ENCODE results near the gene HEY2.

DNA sequence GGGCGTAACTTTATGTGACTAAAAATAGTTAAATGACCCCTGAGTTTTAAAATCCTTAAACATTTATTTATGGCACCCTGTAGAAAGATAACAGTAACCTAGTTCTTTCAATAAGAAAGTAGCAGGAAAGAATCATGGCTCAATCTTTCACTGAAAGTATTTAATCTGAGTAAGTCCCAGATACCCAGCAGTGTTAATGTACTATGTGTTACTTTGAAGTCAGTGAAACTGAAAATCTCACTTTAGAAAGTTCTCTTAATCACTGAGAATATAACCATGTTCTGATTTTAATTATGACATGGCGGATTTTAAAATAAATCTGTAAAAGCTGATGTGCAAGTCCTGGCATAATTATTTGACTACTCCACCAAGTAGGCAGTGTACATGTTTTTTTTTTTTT lies 8.1 kb upstream of the HEY2 start:
- TF ChIP-seq, protein P1, sequence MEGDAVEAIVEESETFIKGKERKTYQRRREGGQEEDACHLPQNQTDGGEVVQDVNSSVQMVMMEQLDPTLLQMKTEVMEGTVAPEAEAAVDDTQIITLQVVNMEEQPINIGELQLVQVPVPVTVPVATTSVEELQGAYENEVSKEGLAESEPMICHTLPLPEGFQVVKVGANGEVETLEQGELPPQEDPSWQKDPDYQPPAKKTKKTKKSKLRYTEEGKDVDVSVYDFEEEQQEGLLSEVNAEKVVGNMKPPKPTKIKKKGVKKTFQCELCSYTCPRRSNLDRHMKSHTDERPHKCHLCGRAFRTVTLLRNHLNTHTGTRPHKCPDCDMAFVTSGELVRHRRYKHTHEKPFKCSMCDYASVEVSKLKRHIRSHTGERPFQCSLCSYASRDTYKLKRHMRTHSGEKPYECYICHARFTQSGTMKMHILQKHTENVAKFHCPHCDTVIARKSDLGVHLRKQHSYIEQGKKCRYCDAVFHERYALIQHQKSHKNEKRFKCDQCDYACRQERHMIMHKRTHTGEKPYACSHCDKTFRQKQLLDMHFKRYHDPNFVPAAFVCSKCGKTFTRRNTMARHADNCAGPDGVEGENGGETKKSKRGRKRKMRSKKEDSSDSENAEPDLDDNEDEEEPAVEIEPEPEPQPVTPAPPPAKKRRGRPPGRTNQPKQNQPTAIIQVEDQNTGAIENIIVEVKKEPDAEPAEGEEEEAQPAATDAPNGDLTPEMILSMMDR (conservative IDR thresholded peaks at IDR 0.05 in 1 of 2, IDR thresholded peaks at IDR 0.05 in 1 of 2; ENCODE audit: low read depth in 1 of 2, low read length in 2 of 2) = no peak
- no peak for TF ChIP-seq EZH2 (IDR thresholded peaks at IDR 0.05; ENCODE audit: low read length, missing control alignments)
